GM12891 (cell line): ENCODE data around the gene RHBG.
"Not testable (repeated sequence)": the region's sequence is repeated elsewhere in the genome, so short reads cannot be mapped to it uniquely, and the experiment has no call there.

Experiments used
- DNase-seq: peaks from one replicate; pipeline ENCODE4 v3.0.0; 2011; ENCODE audit warnings: low spot score; ENCODE audit not compliant: insufficient read length
- FAIRE-seq: peaks from 2 replicates; lab custom pipeline; 2011; peaks lifted over from hg19 to GRCh38; lab: Jason Lieb, UNC
- PAX5 ChIP-seq: IDR thresholded peaks from 2 replicates; pipeline ENCODE4 v1.6.1; 2011; ENCODE audit warnings: low read length, moderate library complexity, mild to moderate bottlenecking; ENCODE audit not compliant: insufficient read depth, severe bottlenecking
- POLR2A ChIP-seq: IDR thresholded peaks from 2 replicates; pipeline ENCODE4 v1.6.1; 2011; ENCODE audit warnings: low read depth, low read length, control low read depth
- POLR2AphosphoS5 ChIP-seq: IDR thresholded peaks from 2 replicates; pipeline ENCODE4 v1.6.1; 2011; ENCODE audit warnings: low read depth, low read length, control low read depth
- POU2F2 ChIP-seq: IDR thresholded peaks from 2 replicates; pipeline ENCODE4 v1.6.1; 2011; ENCODE audit warnings: low read depth, mild to moderate bottlenecking, control low read depth, low read length, moderate library complexity
- SPI1 ChIP-seq: IDR thresholded peaks from 2 replicates; pipeline ENCODE4 v1.6.1; 2011; ENCODE audit warnings: low read depth, low read length, control low read depth
- TAF1 ChIP-seq: IDR thresholded peaks from 2 replicates; pipeline ENCODE4 v1.6.1; 2011; ENCODE audit warnings: low read depth, low read length, control low read depth

Gene RHBG

GRCh38 chr1:156359973-156360372, 9.0 kb upstream of the RHBG start:
- TF ChIP-seq POLR2AphosphoS5 = no peak
- FAIRE-seq = no peak
- no peak for DNase-seq

- FAIRE-seq (no peak), DNase-seq (no peak)
- TF ChIP-seq POLR2A (no peak), PAX5 (no peak), POLR2AphosphoS5 (no peak), SPI1 (no peak), POU2F2 (no peak), TAF1 (no peak)
Measured at GRCh38 chr1:156360534-156360933, 8.5 kb upstream of the RHBG start.

- FAIRE-seq = no peak
Measured at GRCh38 chr1:156365754-156366153, 3.3 kb upstream of the RHBG start.

GRCh38 chr1:156366378-156367166, 2.4 kb upstream of the RHBG start:
- no peak for FAIRE-seq
- TF ChIP-seq POU2F2 = no peak
- no peak for TF ChIP-seq PAX5
- DNase-seq = no peak

More at GRCh38 chr1:156365754-156366153, 3.3 kb upstream of the RHBG start:
- TF ChIP-seq PAX5 (no peak), POU2F2 (no peak), SPI1 (no peak), TAF1 (no peak), POLR2A (no peak), POLR2AphosphoS5 (no peak)
- DNase-seq = no peak

GRCh38 chr1:156367383-156368156, 1.4 kb upstream of the RHBG start:
- FAIRE-seq = no peak
- TF ChIP-seq POLR2AphosphoS5 (no peak), POU2F2 (no peak), TAF1 (no peak), PAX5 (no peak), SPI1 (no peak), POLR2A (no peak)

GRCh38 chr1:156368157-156368658, 803 bp upstream of the RHBG start:
- no peak for TF ChIP-seq PAX5
- TF ChIP-seq POLR2AphosphoS5 = no peak
- no peak for TF ChIP-seq POLR2A
- no peak for TF ChIP-seq SPI1
- no peak for TF ChIP-seq TAF1
- TF ChIP-seq POU2F2 = no peak
- FAIRE-seq (no peak), DNase-seq (no peak)

More at GRCh38 chr1:156367383-156368156, 1.4 kb upstream of the RHBG start:
- no peak for DNase-seq

GRCh38 chr1:156369685-156370286, 775 bp downstream of the RHBG start:
- not testable (repeated sequence) for DNase-seq, FAIRE-seq

GRCh38 chr1:156371553-156372264, 2.7 kb downstream of the RHBG start:
- DNase-seq = no peak
- TF ChIP-seq SPI1 (no peak), TAF1 (no peak), PAX5 (no peak), POU2F2 (no peak), POLR2A (no peak), POLR2AphosphoS5 (no peak)
- no peak for FAIRE-seq

GRCh38 chr1:156372265-156372586, 3.2 kb downstream of the RHBG start:
- FAIRE-seq (no peak), DNase-seq (no peak)
- TF ChIP-seq TAF1 (no peak), POLR2AphosphoS5 (no peak), SPI1 (no peak), POLR2A (no peak), PAX5 (no peak), POU2F2 (no peak)

- no peak for FAIRE-seq
Measured at GRCh38 chr1:156372876-156373275, 3.9 kb downstream of the RHBG start.

More at GRCh38 chr1:156372876-156373275, 3.9 kb downstream of the RHBG start:
- DNase-seq = no peak
- TF ChIP-seq POLR2A = no peak
- no peak for TF ChIP-seq PAX5
- no peak for TF ChIP-seq TAF1
- TF ChIP-seq SPI1 = no peak
- no peak for TF ChIP-seq POLR2AphosphoS5
- TF ChIP-seq POU2F2 = no peak
